Left lung (tissue), 10 donors: ENCODE data around the gene LY86. TPM values are rescaled to one million over a fixed set of nuclear protein-coding genes. Genes with fewer than 3 reads are reported as not detected.

ENCODE experiments used
- ATAC-seq: fragments of 200-7000 bp; cut with Tn5 transposase; one replicate; pipeline ENCODE4 v1.9.1; 2020; ENCODE audit warnings: moderate library complexity
- DNase-seq, 4 donors: peaks; one replicate each; pipeline ENCODE4 v3.0.0-alpha.2; 2013 to 2020
- H3K27ac ChIP-seq, 2 donors: fragments of 200-600 bp; sonication (generic) in 1 of 2; one replicate each; pipeline versions ENCODE4 v1.5.0 to v1.8.0; 2020 to 2021
- H3K27me3 ChIP-seq, 2 donors: fragments of 200-600 bp; sonication (generic) in 1 of 2; one replicate each; pipeline versions ENCODE4 v1.5.0 to v1.8.0; 2020 to 2021
- H3K36me3 ChIP-seq, 2 donors: fragments of 200-600 bp; sonication (generic) in 1 of 2; one replicate each; pipeline versions ENCODE4 v1.5.0 to v1.8.0; 2020 to 2021
- H3K4me1 ChIP-seq, 2 donors: fragments of 200-600 bp; one replicate each; pipeline ENCODE4 v1.8.0; 2021
- H3K4me3 ChIP-seq, 2 donors: fragments of 200-600 bp; sonication (generic) in 1 of 2; one replicate each; pipeline versions ENCODE4 v1.5.0 to v1.8.0; 2020 to 2021; ENCODE audit warnings: mild to moderate bottlenecking in 1 of 2
- H3K9me3 ChIP-seq, 2 donors: fragments of 200-600 bp; sonication (generic) in 1 of 2; one replicate each; pipeline versions ENCODE4 v1.5.0 to v1.8.0; 2020 to 2021
- CTCF ChIP-seq, 2 donors: fragments of 200-600 bp; sonication (generic) in 1 of 2; IDR thresholded peaks; one replicate each; pipeline versions ENCODE4 v1.5.0 to v1.8.0; 2021; ENCODE audit warnings: antibody characterized with exemption in 2 of 2
- intact Hi-C, 2 donors: fragments of 100-400 bp; cut with DNase I; formaldehyde crosslinking; loops; one replicate each; pipeline versions ENCODE4 v1.11.2 to v1.14.2; 2022
- polyA plus RNA-seq, 6 donors: library from polyadenylated mRNA; unstranded; fragments of 120-200 nt; gene quantifications; one replicate each; pipeline ENCODE4 v1.2.1, GENCODE V29; 2013; ENCODE audit not compliant: insufficient read length in 6 of 6
- total RNA-seq, 2 donors: library from RNA; stranded (reverse); fragmentation: NEBNext Ultra II Directional; extraction: Animal tissue kit (Norgen Biotek cat#: 25700); gene quantifications; one replicate each; pipeline ENCODE4 v1.2.1, GENCODE V29; 2021
- donor health status: DM: no; HTN: yes; CAD: no.
- donor health status: DM: no; HTN: no; CAD: no.

Gene LY86
- total and polyA plus RNA-seq, 8 donors, result 1.4 to 11.1 (median 2.2) TPM

- no peaks in the 10 kb centered on the region for H3K9me3 ChIP-seq
- no peaks in the 10 kb centered on the region for H3K36me3 ChIP-seq
- no peak overlapping the region for H3K4me3 ChIP-seq
- no peaks in the 10 kb centered on the region for H3K27me3 ChIP-seq
- peaks cover 6 to 69% of the 10 kb centered on the region in 2 donors for H3K4me1 ChIP-seq
- no peak for TF ChIP-seq CTCF (IDR thresholded peaks at IDR 0.05)
- intact Hi-C loops, result loop anchor here in 1 of 2 donors (10.0 kb wide), 1 partner anchor 567 kb away; no protein-coding TSS in a partner anchor
- peak; percentile 37 for ATAC-seq
- H3K27ac ChIP-seq, result peak overlapping the region in 1 of 2 donors; percentile 82
- DNase-seq, result peak in 1 of 4 donors; percentile 39
These were observed 89.7 kb downstream of the LY86 start for GRCh38 chr6:6678185-6678671.

GRCh38 chr6:6678811-6679210 is 90.3 kb downstream of the LY86 start:
- no peaks in the 10 kb centered on the region for H3K36me3 ChIP-seq
- TF ChIP-seq CTCF (IDR thresholded peaks at IDR 0.05), result no peak
- intact Hi-C loops, result loop anchor here in 1 of 2 donors (10.0 kb wide), 1 partner anchor 566 kb away; no protein-coding TSS in a partner anchor
- peak overlapping the region in 1 of 2 donors; percentile 82 for H3K27ac ChIP-seq
- no peaks in the 10 kb centered on the region for H3K9me3 ChIP-seq
- H3K4me1 ChIP-seq, result peaks cover 6 to 75% of the 10 kb centered on the region in 2 donors
- no peaks in the 10 kb centered on the region for H3K27me3 ChIP-seq
- ATAC-seq, result no peak
- H3K4me3 ChIP-seq, result no peak overlapping the region
- DNase-seq, result peak in 1 of 4 donors; percentile 43

- Histone ChIP-seq H3K4me1 (peaks cover 6 to 75% of the 10 kb centered on the region in 2 donors), H3K4me3 (no peak overlapping the region), H3K9me3 (no peaks in the 10 kb centered on the region), H3K27me3 (no peaks in the 10 kb centered on the region), H3K36me3 (no peaks in the 10 kb centered on the region), H3K27ac (peak overlapping the region in 1 of 2 donors; percentile 82)
- intact Hi-C loops, result loop anchor here in 1 of 2 donors (10.0 kb wide), 1 partner anchor 565 kb away; no protein-coding TSS in a partner anchor
- DNase-seq (peak in 1 of 4 donors; percentile 39), ATAC-seq (no peak)
- TF ChIP-seq CTCF (IDR thresholded peaks at IDR 0.05), result no peak
These were observed 91.1 kb downstream of the LY86 start for GRCh38 chr6:6679633-6680032.

- intact Hi-C loops, result no loop called here
- no peaks in the 10 kb centered on the region for H3K9me3 ChIP-seq
- ATAC-seq (no peak), DNase-seq (peak in 1 of 4 donors; percentile 52)
- TF ChIP-seq CTCF (IDR thresholded peaks at IDR 0.05), result no peak
- H3K27me3 ChIP-seq, result no peaks in the 10 kb centered on the region
- H3K4me3 ChIP-seq, result no peak overlapping the region
- H3K27ac ChIP-seq, result peak overlapping the region in 1 of 2 donors; percentile 82
- peaks cover 6 to 80% of the 10 kb centered on the region in 2 donors for H3K4me1 ChIP-seq
- H3K36me3 ChIP-seq, result no peaks in the 10 kb centered on the region
These were observed 92.0 kb downstream of the LY86 start for GRCh38 chr6:6680526-6680925.

- intact Hi-C loops, result no loop called here
- H3K36me3 ChIP-seq, result no peaks in the 10 kb centered on the region
- H3K9me3 ChIP-seq, result no peaks in the 10 kb centered on the region
- no peak overlapping the region for H3K4me3 ChIP-seq
- H3K27me3 ChIP-seq, result no peaks in the 10 kb centered on the region
- no peak for TF ChIP-seq CTCF (IDR thresholded peaks at IDR 0.05)
- H3K4me1 ChIP-seq, result peaks cover 6 to 88% of the 10 kb centered on the region in 2 donors
- no peak for DNase-seq
- no peak for ATAC-seq
- peak overlapping the region in 1 of 2 donors; percentile 82 for H3K27ac ChIP-seq
These were observed 92.7 kb downstream of the LY86 start for GRCh38 chr6:6681075-6681849.
